PC-9 (cell line): ENCODE measurements around the gene NAP1L3.

ENCODE experiments used
- EZH2 ChIP-seq: fragments of 200-600 bp; sonication (generic); IDR thresholded peaks from 2 replicates; pipeline ENCODE4 v1.8.0; 2017; ENCODE audit warnings: antibody characterized with exemption, low read depth
- TF ChIP-seq, protein P1 (sequence below): fragments of 200-600 bp; sonication (generic); conservative IDR thresholded peaks from 2 replicates; pipeline ENCODE4 v1.6.1; 2017; ENCODE audit warnings: mixed run types, antibody characterized with exemption, mild to moderate bottlenecking, moderate library complexity

DNA sequence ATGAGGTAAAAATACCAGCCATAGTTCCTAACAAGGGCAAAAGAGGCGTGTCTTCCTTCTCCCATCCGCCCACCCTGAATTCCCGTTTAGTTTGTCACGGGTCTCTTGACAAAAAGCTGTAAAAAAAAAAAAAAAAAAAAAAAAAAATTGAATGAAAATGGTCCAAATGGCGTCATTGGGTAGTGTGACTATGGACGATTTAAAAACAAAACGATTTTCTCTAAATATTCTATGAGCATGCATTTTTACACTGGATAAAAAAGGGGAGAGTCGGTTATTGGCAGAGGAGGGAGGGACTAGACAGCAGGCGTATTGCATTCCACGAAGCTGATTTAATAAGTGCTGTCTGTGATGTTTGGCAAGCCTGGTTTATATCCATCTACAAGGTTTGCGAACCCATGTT lies 492 bp upstream of the NAP1L3 start, which contains the start of gene FAM133A:
- TF ChIP-seq, protein P1, sequence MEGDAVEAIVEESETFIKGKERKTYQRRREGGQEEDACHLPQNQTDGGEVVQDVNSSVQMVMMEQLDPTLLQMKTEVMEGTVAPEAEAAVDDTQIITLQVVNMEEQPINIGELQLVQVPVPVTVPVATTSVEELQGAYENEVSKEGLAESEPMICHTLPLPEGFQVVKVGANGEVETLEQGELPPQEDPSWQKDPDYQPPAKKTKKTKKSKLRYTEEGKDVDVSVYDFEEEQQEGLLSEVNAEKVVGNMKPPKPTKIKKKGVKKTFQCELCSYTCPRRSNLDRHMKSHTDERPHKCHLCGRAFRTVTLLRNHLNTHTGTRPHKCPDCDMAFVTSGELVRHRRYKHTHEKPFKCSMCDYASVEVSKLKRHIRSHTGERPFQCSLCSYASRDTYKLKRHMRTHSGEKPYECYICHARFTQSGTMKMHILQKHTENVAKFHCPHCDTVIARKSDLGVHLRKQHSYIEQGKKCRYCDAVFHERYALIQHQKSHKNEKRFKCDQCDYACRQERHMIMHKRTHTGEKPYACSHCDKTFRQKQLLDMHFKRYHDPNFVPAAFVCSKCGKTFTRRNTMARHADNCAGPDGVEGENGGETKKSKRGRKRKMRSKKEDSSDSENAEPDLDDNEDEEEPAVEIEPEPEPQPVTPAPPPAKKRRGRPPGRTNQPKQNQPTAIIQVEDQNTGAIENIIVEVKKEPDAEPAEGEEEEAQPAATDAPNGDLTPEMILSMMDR, result no peak
- TF ChIP-seq EZH2, result no peak
